Testis (tissue), 2 donors: ENCODE results near the gene PDE1A.

Source experiments
- POLR2A ChIP-seq: fragments of 450-650 bp; IDR thresholded peaks from one replicate; pipeline ENCODE4 v1.6.1; 2017; ENCODE audit warnings: antibody characterized with exemption, mild to moderate bottlenecking, moderate library complexity
- TF ChIP-seq, protein P1 (sequence below), 3 experiments: fragments of 450-650 bp in 2 of 3; fragments of 200-600 bp in 1 of 3; sonication (generic) in 1 of 3; IDR thresholded peaks; one replicate each; pipeline ENCODE4 v1.5.1; 2016 to 2019; ENCODE audit warnings: antibody characterized with exemption in 3 of 3, mild to moderate bottlenecking in 2 of 3, moderate library complexity in 1 of 3

DNA sequence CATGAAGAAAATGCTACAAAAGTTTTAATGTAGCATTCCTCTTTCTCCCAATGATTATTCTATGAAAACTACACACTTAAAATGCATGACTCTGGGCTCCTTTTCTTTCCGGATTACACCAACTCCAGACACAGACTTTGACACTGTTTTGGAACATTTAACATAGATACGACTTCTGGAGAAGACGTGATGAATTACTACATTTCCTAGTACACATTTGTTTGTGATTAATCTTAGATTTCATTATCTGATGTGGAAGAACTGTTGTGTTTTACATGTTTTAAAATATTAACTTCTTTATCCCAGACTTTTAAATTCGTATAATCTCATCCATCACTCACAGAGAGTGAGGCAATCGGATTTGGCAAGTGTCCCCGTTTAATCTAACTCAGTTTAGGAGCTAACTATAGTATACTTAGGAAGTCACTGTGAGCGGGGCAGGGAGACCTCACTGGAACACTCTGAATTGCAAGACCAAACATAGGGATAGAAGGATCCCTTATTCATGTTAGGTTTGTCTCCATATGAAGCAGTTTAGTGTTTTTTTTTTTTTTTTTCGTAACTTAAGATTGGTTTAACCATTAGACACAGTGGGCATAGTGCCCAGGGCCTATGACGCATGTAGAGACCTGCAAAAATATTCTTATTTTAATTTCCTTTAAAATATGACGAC is 66.7 kb downstream of the PDE1A start:
- TF ChIP-seq, protein P1, sequence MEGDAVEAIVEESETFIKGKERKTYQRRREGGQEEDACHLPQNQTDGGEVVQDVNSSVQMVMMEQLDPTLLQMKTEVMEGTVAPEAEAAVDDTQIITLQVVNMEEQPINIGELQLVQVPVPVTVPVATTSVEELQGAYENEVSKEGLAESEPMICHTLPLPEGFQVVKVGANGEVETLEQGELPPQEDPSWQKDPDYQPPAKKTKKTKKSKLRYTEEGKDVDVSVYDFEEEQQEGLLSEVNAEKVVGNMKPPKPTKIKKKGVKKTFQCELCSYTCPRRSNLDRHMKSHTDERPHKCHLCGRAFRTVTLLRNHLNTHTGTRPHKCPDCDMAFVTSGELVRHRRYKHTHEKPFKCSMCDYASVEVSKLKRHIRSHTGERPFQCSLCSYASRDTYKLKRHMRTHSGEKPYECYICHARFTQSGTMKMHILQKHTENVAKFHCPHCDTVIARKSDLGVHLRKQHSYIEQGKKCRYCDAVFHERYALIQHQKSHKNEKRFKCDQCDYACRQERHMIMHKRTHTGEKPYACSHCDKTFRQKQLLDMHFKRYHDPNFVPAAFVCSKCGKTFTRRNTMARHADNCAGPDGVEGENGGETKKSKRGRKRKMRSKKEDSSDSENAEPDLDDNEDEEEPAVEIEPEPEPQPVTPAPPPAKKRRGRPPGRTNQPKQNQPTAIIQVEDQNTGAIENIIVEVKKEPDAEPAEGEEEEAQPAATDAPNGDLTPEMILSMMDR (IDR thresholded peaks at IDR 0.05) = no peak
- TF ChIP-seq POLR2A = no peak
